ENCODE measurements around the gene GRID1.

GRID1 gene

DNA sequence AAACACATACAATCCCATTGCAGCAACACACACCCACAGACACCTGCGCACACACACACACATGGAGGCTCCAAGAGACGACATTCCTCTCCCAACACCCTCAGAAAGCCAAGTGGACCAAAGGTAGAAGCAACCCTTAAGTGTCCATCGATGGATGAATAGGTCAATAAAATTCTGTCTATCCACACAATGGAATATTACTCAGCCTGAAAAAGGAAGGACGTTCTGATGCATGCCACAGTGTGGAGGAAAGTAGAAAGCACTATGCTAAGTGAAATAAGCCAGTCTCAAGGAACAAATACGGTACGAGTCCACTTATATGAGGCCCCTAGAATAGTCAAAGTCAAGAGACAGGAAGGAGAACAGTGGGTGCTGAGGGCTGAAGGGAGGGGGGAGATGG, 174.4 kb downstream of the GRID1 start:
- no peak for TF ChIP-seq JUND (IDR thresholded peaks at IDR 0.05; ENCODE audit: low read depth)
- in situ Hi-C loops (cut with HindIII; ENCODE audit: low pct_unique_long_range_greater_than_20kb, low sequenced_read_pairs) = no loop called here
- no peak for DNase-seq (ENCODE audit: low read depth in 1 of 2, low spot score in 1 of 2)

GRCh38 chr10:86191686-86192085, 174.9 kb downstream of the GRID1 start:
- DNase-seq (ENCODE audit: low read depth in 1 of 2, low spot score in 1 of 2) = no peak
- in situ Hi-C loops (cut with HindIII; ENCODE audit: low pct_unique_long_range_greater_than_20kb, low sequenced_read_pairs) = no loop called here
- TF ChIP-seq JUND (IDR thresholded peaks at IDR 0.05; ENCODE audit: low read depth) = no peak

DNA sequence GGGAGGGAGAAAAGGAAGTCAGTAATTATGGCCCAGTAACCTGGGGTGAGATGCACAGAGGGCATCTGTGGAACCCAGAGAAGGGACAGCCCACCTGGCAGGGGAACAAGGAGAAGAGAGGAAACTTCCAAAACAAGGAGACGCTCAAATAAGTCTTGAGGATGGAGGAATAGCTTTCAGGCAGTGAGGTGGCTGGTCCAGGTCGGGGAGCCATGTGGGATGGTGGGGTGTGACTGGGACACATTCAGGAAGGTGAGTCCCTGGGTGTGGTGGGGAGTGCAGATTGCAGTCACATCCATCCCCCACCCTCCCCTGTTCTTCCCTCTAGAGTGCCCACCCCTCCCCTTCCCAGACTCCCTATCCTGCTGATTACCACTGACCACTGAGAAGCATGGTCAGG, 175.4 kb downstream of the GRID1 start:
- in situ Hi-C loops (cut with HindIII; ENCODE audit: low pct_unique_long_range_greater_than_20kb, low sequenced_read_pairs) = no loop called here
- DNase-seq (ENCODE audit: low read depth in 1 of 2, low spot score in 1 of 2) = no peak
- TF ChIP-seq JUND (IDR thresholded peaks at IDR 0.05; ENCODE audit: low read depth) = no peak

DNA sequence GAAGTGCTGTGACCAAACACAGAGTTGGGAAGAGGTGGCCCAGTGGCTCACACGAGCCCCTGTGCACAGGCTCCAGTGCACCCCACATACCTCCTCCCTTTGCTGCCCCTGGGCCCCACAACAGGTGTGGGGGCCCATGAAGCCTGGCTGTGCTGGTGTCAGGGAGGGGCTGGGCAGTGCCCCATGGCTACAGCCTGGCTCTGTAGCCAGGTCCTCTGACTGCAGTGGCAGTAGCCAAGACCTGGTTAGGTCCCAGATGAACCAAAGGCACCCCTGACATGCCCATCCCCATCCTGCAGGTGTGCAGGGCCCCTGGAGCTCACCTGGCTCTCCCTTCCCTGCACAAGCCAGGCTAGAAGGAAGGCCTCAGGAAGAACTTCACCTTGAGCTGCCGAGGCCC, 176.3 kb downstream of the GRID1 start:
- in situ Hi-C loops (cut with HindIII; ENCODE audit: low pct_unique_long_range_greater_than_20kb, low sequenced_read_pairs) = no loop called here
- TF ChIP-seq JUND (IDR thresholded peaks at IDR 0.05; ENCODE audit: low read depth) = no peak
- DNase-seq (ENCODE audit: low read depth in 1 of 2, low spot score in 1 of 2) = no peak

DNA sequence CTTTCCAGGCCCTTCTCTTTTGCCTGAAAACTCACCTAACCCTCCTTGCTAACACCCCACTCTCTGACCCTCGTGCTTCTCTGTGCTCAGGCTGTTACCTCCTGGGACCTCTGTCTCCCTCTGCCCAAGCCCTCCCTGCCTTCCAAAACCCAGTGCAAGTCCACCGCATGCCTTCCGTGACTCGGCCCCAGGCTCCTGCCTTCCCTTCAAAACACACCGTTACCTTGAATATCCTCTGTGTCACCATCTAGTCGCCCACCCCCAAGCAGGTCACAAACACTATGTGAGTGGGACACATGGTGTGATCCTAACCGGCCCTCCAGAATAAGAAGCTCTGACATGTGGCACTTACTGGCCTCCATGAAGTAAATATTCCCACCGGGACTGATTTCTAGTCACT, 176.7 kb downstream of the GRID1 start:
- no peak for DNase-seq (ENCODE audit: low read depth in 1 of 2, low spot score in 1 of 2)
- TF ChIP-seq JUND (IDR thresholded peaks at IDR 0.05; ENCODE audit: low read depth) = no peak
- in situ Hi-C loops (cut with HindIII; ENCODE audit: low pct_unique_long_range_greater_than_20kb, low sequenced_read_pairs) = no loop called here

DNA sequence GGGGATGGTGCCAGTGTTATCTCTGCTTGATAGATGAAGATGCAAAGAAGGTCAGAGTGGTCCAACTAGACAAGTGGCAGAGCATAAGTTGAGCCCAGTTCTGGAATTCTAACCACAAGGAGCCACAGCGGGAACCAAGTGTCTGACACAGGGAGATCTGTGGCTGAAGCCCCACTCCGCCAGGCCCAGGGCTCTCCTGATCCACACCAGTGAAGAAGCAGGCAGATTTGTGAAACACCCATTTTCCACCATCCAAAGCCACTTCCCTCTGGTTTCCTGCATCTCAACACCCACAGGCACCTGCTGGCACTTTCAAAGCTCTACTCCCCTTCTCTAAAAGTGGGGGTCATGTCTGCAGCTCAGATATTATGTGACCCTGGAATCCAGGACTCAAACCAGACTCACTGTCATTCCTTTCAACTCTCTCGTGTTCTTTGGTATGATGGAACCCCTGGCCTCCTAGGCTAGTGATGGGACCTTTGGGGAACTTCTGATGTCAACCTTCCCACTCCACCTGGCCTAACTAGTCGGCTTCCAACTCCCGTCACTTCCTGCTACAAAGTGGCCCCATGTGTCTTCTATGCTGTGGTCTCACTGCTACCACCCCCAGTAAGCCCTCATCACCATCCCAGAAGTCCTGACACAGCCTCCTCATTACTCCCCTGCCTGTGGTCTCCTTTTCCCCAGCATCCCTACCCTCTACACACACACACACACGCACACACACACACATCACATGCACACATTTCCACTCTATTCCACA, 177.6 kb downstream of the GRID1 start:
- no peak for TF ChIP-seq JUND (IDR thresholded peaks at IDR 0.05; ENCODE audit: low read depth)
- in situ Hi-C loops (cut with HindIII; ENCODE audit: low pct_unique_long_range_greater_than_20kb, low sequenced_read_pairs) = no loop called here
- DNase-seq (ENCODE audit: low read depth in 1 of 2, low spot score in 1 of 2) = no peak

DNA sequence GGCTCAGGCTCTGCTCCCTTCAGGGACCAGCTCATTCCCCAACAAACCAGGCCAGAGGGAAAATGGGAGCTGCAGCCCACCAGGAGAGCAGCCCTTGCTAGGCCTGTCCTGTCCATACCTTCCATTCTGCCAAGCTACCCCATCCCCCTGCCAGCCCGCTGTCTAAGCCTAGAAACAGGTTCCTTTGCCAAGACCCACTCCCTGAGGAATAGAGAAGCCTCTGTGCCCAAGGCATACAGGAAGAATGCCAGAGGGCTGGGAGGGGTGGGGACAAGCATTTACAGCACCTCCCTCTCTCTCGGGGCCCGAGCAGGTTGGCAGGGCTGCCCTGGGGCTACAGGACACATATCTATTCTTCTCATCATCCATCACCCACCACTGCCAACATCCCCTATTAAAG, 178.3 kb downstream of the GRID1 start:
- in situ Hi-C loops (cut with HindIII; ENCODE audit: low pct_unique_long_range_greater_than_20kb, low sequenced_read_pairs) = no loop called here
- TF ChIP-seq JUND (IDR thresholded peaks at IDR 0.05; ENCODE audit: low read depth) = no peak
- DNase-seq (ENCODE audit: low read depth in 1 of 2, low spot score in 1 of 2) = no peak

GRCh38 chr10:86187499-86188239, 178.9 kb downstream of the GRID1 start:
- DNase-seq (ENCODE audit: low read depth in 1 of 2, low spot score in 1 of 2) = no peak
- no peak for TF ChIP-seq JUND (IDR thresholded peaks at IDR 0.05; ENCODE audit: low read depth)
- in situ Hi-C loops (cut with HindIII; ENCODE audit: low pct_unique_long_range_greater_than_20kb, low sequenced_read_pairs) = no loop called here

- TF ChIP-seq JUND (IDR thresholded peaks at IDR 0.05; ENCODE audit: low read depth) = no peak
- no peak for DNase-seq (ENCODE audit: low read depth in 1 of 2, low spot score in 1 of 2)
- in situ Hi-C loops (cut with HindIII; ENCODE audit: low pct_unique_long_range_greater_than_20kb, low sequenced_read_pairs) = no loop called here
These were observed 180.0 kb downstream of the GRID1 start for GRCh38 chr10:86186633-86187032.

DNA sequence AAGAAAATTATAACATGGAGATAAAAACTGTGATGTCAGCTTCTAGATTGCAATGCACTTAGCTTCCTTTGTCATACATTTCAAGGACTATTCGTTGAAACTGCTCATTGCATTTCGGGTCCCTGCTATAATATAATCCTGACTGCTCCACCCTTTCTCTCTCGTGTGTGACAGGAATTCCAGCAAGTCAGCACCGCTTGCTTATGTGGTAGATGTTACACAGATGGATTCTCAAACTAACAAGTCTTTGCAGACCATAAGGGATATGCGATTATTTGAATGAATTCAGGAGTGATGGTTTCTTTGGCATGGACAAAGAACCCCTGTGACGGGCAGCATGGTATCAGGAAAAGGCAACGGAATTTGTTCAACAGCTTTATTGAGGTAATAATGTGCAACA, 184.0 kb downstream of the GRID1 start:
- no peak for TF ChIP-seq JUND (IDR thresholded peaks at IDR 0.05; ENCODE audit: low read depth)
- in situ Hi-C loops (cut with HindIII; ENCODE audit: low pct_unique_long_range_greater_than_20kb, low sequenced_read_pairs) = no loop called here
- no peak for DNase-seq (ENCODE audit: low read depth in 1 of 2, low spot score in 1 of 2)

- no peak for TF ChIP-seq JUND (IDR thresholded peaks at IDR 0.05; ENCODE audit: low read depth)
- in situ Hi-C loops (cut with HindIII; ENCODE audit: low pct_unique_long_range_greater_than_20kb, low sequenced_read_pairs) = no loop called here
- no peak for DNase-seq (ENCODE audit: low read depth in 1 of 2, low spot score in 1 of 2)
These were observed 184.4 kb downstream of the GRID1 start for GRCh38 chr10:86182150-86182549.

DNA sequence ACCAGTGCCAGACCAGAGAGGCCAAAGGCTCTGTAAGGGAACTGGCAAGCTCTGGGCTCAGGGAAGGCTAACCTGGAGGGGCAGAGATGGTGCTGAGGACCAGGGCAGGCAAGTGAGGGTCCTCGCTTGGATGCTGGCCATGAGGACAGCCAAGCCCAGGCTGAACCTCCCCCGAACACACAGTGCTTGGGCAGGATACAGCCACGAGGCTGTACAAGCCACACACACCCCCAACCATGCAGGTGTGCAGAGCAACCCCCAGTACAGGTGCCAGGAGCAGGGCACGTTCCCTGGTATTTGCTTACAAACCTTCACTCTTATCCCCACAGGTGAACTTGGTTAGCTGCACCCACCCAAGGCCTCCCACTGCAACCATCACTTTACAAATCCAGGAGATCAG, 185.7 kb downstream of the GRID1 start:
- TF ChIP-seq JUND (IDR thresholded peaks at IDR 0.05; ENCODE audit: low read depth) = no peak
- DNase-seq (ENCODE audit: low read depth in 1 of 2, low spot score in 1 of 2) = no peak
- in situ Hi-C loops (cut with HindIII; ENCODE audit: low pct_unique_long_range_greater_than_20kb, low sequenced_read_pairs) = no loop called here

DNA sequence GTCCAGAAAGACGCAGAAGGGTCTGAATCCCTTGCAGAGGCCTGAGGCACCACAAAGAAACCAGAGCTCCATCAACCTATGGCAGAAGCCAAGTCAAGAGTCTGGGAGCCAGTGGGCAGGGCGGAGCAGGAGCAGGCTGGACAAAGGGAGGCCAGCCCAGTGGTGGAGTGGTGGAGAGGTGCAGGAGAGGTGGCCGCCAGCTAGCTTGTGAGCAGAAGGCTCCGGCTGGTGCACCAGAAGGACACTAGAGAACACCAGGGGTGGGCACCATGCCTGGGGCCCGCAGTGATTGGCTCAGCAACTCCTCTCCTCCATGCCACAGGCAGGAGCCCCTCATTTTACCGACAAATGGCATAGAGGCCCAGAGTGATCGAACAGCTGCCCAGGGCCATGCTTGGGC, 186.6 kb downstream of the GRID1 start:
- TF ChIP-seq JUND (IDR thresholded peaks at IDR 0.05; ENCODE audit: low read depth) = no peak
- DNase-seq (ENCODE audit: low read depth in 1 of 2, low spot score in 1 of 2) = no peak
- in situ Hi-C loops (cut with HindIII; ENCODE audit: low pct_unique_long_range_greater_than_20kb, low sequenced_read_pairs) = no loop called here
